Left ventricle myocardium inferior (tissue), 1 donor: ENCODE data around the gene WDR27. TPM values are rescaled to one million over a fixed set of nuclear protein-coding genes. Genes with fewer than 3 reads are reported as not detected.

Experiments used
- DNase-seq: peaks from one replicate; pipeline ENCODE4 v3.0.0-alpha.2; 2020
- H3K27ac ChIP-seq: fragments of 200-600 bp; replicated peaks from 2 replicates; pipeline ENCODE4 v1.8.0; 2021
- H3K27me3 ChIP-seq: fragments of 200-600 bp; 2 replicates; pipeline ENCODE4 v1.8.0; 2021; ENCODE audit warnings: low read depth
- H3K36me3 ChIP-seq: fragments of 200-600 bp; 2 replicates; pipeline ENCODE4 v1.8.0; 2021
- H3K4me1 ChIP-seq: fragments of 200-600 bp; 2 replicates; pipeline ENCODE4 v1.8.0; 2021
- H3K4me3 ChIP-seq: fragments of 200-600 bp; 2 replicates; pipeline ENCODE4 v1.8.0; 2021; ENCODE audit warnings: mild to moderate bottlenecking, moderate library complexity
- H3K9me3 ChIP-seq: fragments of 200-600 bp; replicated peaks from 2 replicates; pipeline ENCODE4 v1.8.0; 2021
- CTCF ChIP-seq: fragments of 200-600 bp; IDR thresholded peaks from 2 replicates; pipeline ENCODE4 v1.8.0; 2021; ENCODE audit warnings: antibody characterized with exemption, mild to moderate bottlenecking, borderline replicate concordance
- intact Hi-C: fragments of 100-400 bp; cut with micrococcal nuclease; formaldehyde crosslinking; loops from one replicate; pipeline ENCODE4 v1.11.0; 2022
- total RNA-seq: library from RNA; stranded (reverse); fragmentation: NEBNext Ultra II Directional; extraction: Animal tissue kit (Norgen Biotek cat#: 25700); gene quantifications from one replicate; pipeline ENCODE4 v1.2.1, GENCODE V29; 2021
- donor health status: DM: no; HTN: yes; CAD: no; lungs with severe emphysema.

Gene WDR27
- total RNA-seq, 1 donor from 2014 or later: 9.1 TPM

GRCh38 chr6:169556758-169557548 lies 144.9 kb downstream of the WDR27 start:
- H3K36me3 ChIP-seq: peaks cover 12% of the 10 kb centered on the region
- no peak overlapping the region for H3K27ac ChIP-seq
- intact Hi-C loops: no loop called here
- no peak for TF ChIP-seq CTCF
- peaks cover 7% of the 10 kb centered on the region for H3K9me3 ChIP-seq
- no peaks in the 10 kb centered on the region for H3K4me1 ChIP-seq
- DNase-seq: no peak
- H3K27me3 ChIP-seq: no peaks in the 10 kb centered on the region
- no peak overlapping the region for H3K4me3 ChIP-seq

GRCh38 chr6:169555971-169556617 lies 145.7 kb downstream of the WDR27 start:
- Histone ChIP-seq H3K9me3 (no peaks in the 10 kb centered on the region), H3K4me1 (no peaks in the 10 kb centered on the region), H3K27ac (no peak overlapping the region), H3K36me3 (peaks cover 12% of the 10 kb centered on the region), H3K27me3 (no peaks in the 10 kb centered on the region), H3K4me3 (no peak overlapping the region)
- DNase-seq: no peak
- intact Hi-C loops: no loop called here
- no peak for TF ChIP-seq CTCF

- intact Hi-C loops: no loop called here
Measured at GRCh38 chr6:169545982-169546381, 155.8 kb downstream of the WDR27 start.

GRCh38 chr6:169543704-169544103 lies 158.1 kb downstream of the WDR27 start:
- H3K27me3 ChIP-seq: no peaks in the 10 kb centered on the region
- peaks cover 10% of the 10 kb centered on the region for H3K4me1 ChIP-seq
- H3K27ac ChIP-seq: no peak overlapping the region
- DNase-seq: no peak
- intact Hi-C loops: no loop called here
- peaks cover 18% of the 10 kb centered on the region for H3K9me3 ChIP-seq
- H3K36me3 ChIP-seq: no peaks in the 10 kb centered on the region
- no peak overlapping the region for H3K4me3 ChIP-seq
- no peak for TF ChIP-seq CTCF

More at GRCh38 chr6:169545982-169546381, 155.8 kb downstream of the WDR27 start:
- Histone ChIP-seq H3K27me3 (no peaks in the 10 kb centered on the region), H3K4me1 (no peaks in the 10 kb centered on the region), H3K4me3 (no peak overlapping the region), H3K9me3 (peaks cover 27% of the 10 kb centered on the region), H3K36me3 (no peaks in the 10 kb centered on the region), H3K27ac (no peak overlapping the region)
- no peak for DNase-seq
- no peak for TF ChIP-seq CTCF

GRCh38 chr6:169542491-169542890 lies 159.3 kb downstream of the WDR27 start:
- no peak for DNase-seq
- H3K9me3 ChIP-seq: peaks cover 6% of the 10 kb centered on the region
- no peak overlapping the region for H3K27ac ChIP-seq
- no peaks in the 10 kb centered on the region for H3K36me3 ChIP-seq
- intact Hi-C loops: no loop called here
- no peaks in the 10 kb centered on the region for H3K27me3 ChIP-seq
- H3K4me1 ChIP-seq: peaks cover 10% of the 10 kb centered on the region
- no peak overlapping the region for H3K4me3 ChIP-seq
- no peak for TF ChIP-seq CTCF
